Liver (tissue), 9 donors: ENCODE data around the gene PPP2R2B. TPM values are rescaled to one million over a fixed set of nuclear protein-coding genes. Genes with fewer than 3 reads are reported as not detected.

Experiments
- DNase-seq: peaks from one replicate; pipeline ENCODE4 v3.0.0-alpha.2; 2017; ENCODE audit warnings: low spot score
- H3K27ac ChIP-seq, 2 donors: one replicate each; pipeline ENCODE4 v1.7.0; 2013; ENCODE audit warnings: inconsistent platforms in 2 of 2, low read length in 2 of 2, control low read depth in 1 of 2, low read depth in 1 of 2, mild to moderate bottlenecking in 1 of 2
- H3K27me3 ChIP-seq, 4 donors: one replicate each; pipeline versions ENCODE4 v1.6.1 to v1.7.0; 2013; ENCODE audit warnings: low read length in 3 of 4, inconsistent platforms in 1 of 4, mild to moderate bottlenecking in 1 of 4, moderate library complexity in 1 of 4; ENCODE audit not compliant: control insufficient read depth in 4 of 4, insufficient read depth in 4 of 4
- H3K36me3 ChIP-seq, 4 donors: one replicate each; pipeline versions ENCODE4 v1.6.1 to v1.7.0; 2013; ENCODE audit warnings: low read length in 3 of 4, mild to moderate bottlenecking in 3 of 4, low read depth in 1 of 4, moderate library complexity in 1 of 4; ENCODE audit not compliant: control insufficient read depth in 4 of 4, insufficient read depth in 3 of 4
- H3K4me1 ChIP-seq, 4 donors: one replicate each; pipeline versions ENCODE4 v1.6.1 to v1.7.0; 2013; ENCODE audit warnings: low read length in 3 of 4, mild to moderate bottlenecking in 3 of 4, moderate library complexity in 1 of 4; ENCODE audit not compliant: control insufficient read depth in 4 of 4, insufficient read depth in 4 of 4
- H3K4me3 ChIP-seq, 3 donors: one replicate each; pipeline versions ENCODE4 v1.6.1 to v1.7.0; 2013; ENCODE audit warnings: low read length in 3 of 3, control low read depth in 1 of 3, low read depth in 1 of 3, mild to moderate bottlenecking in 1 of 3
- H3K9ac ChIP-seq, 2 donors: one replicate each; pipeline ENCODE4 v1.7.0; 2013; ENCODE audit warnings: low read length in 2 of 2, mild to moderate bottlenecking in 2 of 2, moderate library complexity in 2 of 2, control low read depth in 1 of 2, low read depth in 1 of 2
- H3K9me3 ChIP-seq, 4 donors: one replicate each; pipeline versions ENCODE4 v1.6.1 to v1.7.0; 2013; ENCODE audit warnings: low read length in 3 of 4; ENCODE audit not compliant: control insufficient read depth in 4 of 4
- EGR1 ChIP-seq, 2 donors: IDR thresholded peaks; 2 replicates each; pipeline ENCODE4 v1.6.1; 2016 to 2018; ENCODE audit warnings: antibody characterized with exemption in 2 of 2, low read depth in 2 of 2
- FOXA1 ChIP-seq: IDR thresholded peaks from 2 replicates; pipeline ENCODE4 v1.6.1; 2016; ENCODE audit warnings: antibody characterized with exemption
- FOXA2 ChIP-seq: IDR thresholded peaks from 2 replicates; pipeline ENCODE4 v1.6.1; 2016; ENCODE audit warnings: antibody characterized with exemption
- GABPA ChIP-seq, 2 donors: IDR thresholded peaks in 1 of 2; conservative IDR thresholded peaks in 1 of 2; 2 replicates each; pipeline ENCODE4 v1.6.1; 2016; ENCODE audit warnings: antibody characterized with exemption in 2 of 2, mild to moderate bottlenecking in 1 of 2, moderate library complexity in 1 of 2
- HNF4A ChIP-seq, 2 donors: conservative IDR thresholded peaks; 2 replicates each; pipeline ENCODE4 v1.6.1; 2016; ENCODE audit warnings: antibody characterized with exemption in 2 of 2, mild to moderate bottlenecking in 2 of 2
- HNF4G ChIP-seq: IDR thresholded peaks from 2 replicates; pipeline ENCODE4 v1.6.1; 2016; ENCODE audit warnings: antibody characterized with exemption
- JUND ChIP-seq, 2 donors: IDR thresholded peaks; 2 replicates each; pipeline ENCODE4 v1.6.1; 2016; ENCODE audit warnings: antibody characterized with exemption in 2 of 2
- NR2F2 ChIP-seq: IDR thresholded peaks from 2 replicates; pipeline ENCODE4 v1.6.1; 2016; ENCODE audit warnings: antibody characterized with exemption
- RAD21 ChIP-seq, 2 donors: IDR thresholded peaks; 2 replicates each; pipeline ENCODE4 v1.6.1; 2016; ENCODE audit warnings: antibody characterized with exemption in 2 of 2, mild to moderate bottlenecking in 2 of 2
- RXRA ChIP-seq, 2 donors: IDR thresholded peaks; 2 replicates each; pipeline ENCODE4 v1.6.1; 2017 to 2018; ENCODE audit warnings: antibody characterized with exemption in 2 of 2, mild to moderate bottlenecking in 1 of 2
- SP1 ChIP-seq: IDR thresholded peaks from 2 replicates; pipeline ENCODE4 v1.6.1; 2018; ENCODE audit warnings: antibody characterized with exemption, mild to moderate bottlenecking
- TAF1 ChIP-seq: conservative IDR thresholded peaks from 2 replicates; pipeline ENCODE4 v1.6.1; 2016; ENCODE audit warnings: antibody characterized with exemption, mild to moderate bottlenecking
- YY1 ChIP-seq: IDR thresholded peaks from 2 replicates; pipeline ENCODE4 v1.6.1; 2016; ENCODE audit warnings: antibody characterized with exemption, mild to moderate bottlenecking
- WGBS: extraction: QIAGEN DNeasy Blood & Tissue Kit; methylation state at CpG from one replicate; pipeline ENCODE4 v1.1.7; 2013; 5-methylcytosine and 5-hydroxymethylcytosine counted together
- polyA plus RNA-seq, 2 donors: library from polyadenylated mRNA; stranded (reverse) in 1 of 2; unstranded in 1 of 2; fragments of 200-250 nt in 1 of 2; fragments of >200 nt in 1 of 2; fragmentation: Nextera tagmentation in 1 of 2; extraction: Ambion mirVana in 1 of 2; gene quantifications; one replicate each; pipeline versions ENCODE4 v1.2.1 to v1.2.3, GENCODE V29; 2013 to 2015
- total RNA-seq, 2 donors: library from RNA; depleted of rRNA; stranded (reverse); fragments of >200 nt; gene quantifications; one replicate each; pipeline ENCODE4 v1.2.3, GENCODE V29; 2014
- TF ChIP-seq, protein P1 (sequence below): IDR thresholded peaks from 2 replicates; pipeline ENCODE4 v1.6.1; 2016; ENCODE audit warnings: antibody characterized with exemption
- TF ChIP-seq, protein P2 (sequence below): fragments of 150-350 bp; IDR thresholded peaks from 2 replicates; pipeline ENCODE4 v1.5.1; 2017; ENCODE audit warnings: improper control_type of control experiment, low read depth, low read length; ENCODE audit not compliant: missing input control
- TF ChIP-seq, protein P3 (sequence below): IDR thresholded peaks from 2 replicates; pipeline ENCODE4 v1.6.1; 2016; ENCODE audit warnings: antibody characterized with exemption
- TF ChIP-seq, protein P4 (sequence below): IDR thresholded peaks from 2 replicates; pipeline ENCODE4 v1.6.1; 2016; ENCODE audit warnings: antibody characterized with exemption
- TF ChIP-seq, protein P5 (sequence below): IDR thresholded peaks from 2 replicates; pipeline ENCODE4 v1.6.1; 2016; ENCODE audit warnings: antibody characterized with exemption, mild to moderate bottlenecking
- donor health status: healthy.
- donor health status: healthy.
- donor health status: healthy.
- donor health status: healthy.
- donor health status: healthy.

The PPP2R2B gene
- total and polyA plus RNA-seq, 4 donors = 0.15 to 6.3 (median 0.40) TPM

DNA sequence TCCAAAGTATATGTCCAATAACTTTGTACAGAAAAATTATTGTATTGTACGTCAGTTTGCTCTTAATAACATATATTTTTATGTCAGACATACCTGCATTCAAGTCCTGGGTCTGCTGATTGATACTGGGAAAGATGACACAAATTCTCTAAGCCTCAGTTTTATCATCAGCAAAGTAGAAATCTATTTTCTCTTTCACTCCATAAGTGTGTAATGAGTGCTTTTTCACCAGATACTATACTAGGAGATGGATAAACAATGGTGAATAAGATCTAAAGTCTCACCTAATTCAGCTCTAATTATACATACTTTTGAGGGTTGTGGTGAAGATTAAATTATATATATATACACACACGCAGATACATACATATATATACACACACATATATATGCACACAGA is 12.3 kb downstream of the PPP2R2B start:
- H3K36me3 ChIP-seq = no peaks in the 10 kb centered on the region
- no peaks in the 10 kb centered on the region for H3K27me3 ChIP-seq
- DNase-seq = no peak
- WGBS = 93% methylated on average over 2 of the region's 2 CpGs
- H3K9me3 ChIP-seq = no peaks in the 10 kb centered on the region
- no peak overlapping the region for H3K9ac ChIP-seq
- H3K4me3 ChIP-seq = no peak overlapping the region
- H3K27ac ChIP-seq = no peak overlapping the region
- TF ChIP-seq HNF4A (conservative IDR thresholded peaks at IDR 0.05) = no peak
- H3K4me1 ChIP-seq = no peaks in the 10 kb centered on the region

DNA sequence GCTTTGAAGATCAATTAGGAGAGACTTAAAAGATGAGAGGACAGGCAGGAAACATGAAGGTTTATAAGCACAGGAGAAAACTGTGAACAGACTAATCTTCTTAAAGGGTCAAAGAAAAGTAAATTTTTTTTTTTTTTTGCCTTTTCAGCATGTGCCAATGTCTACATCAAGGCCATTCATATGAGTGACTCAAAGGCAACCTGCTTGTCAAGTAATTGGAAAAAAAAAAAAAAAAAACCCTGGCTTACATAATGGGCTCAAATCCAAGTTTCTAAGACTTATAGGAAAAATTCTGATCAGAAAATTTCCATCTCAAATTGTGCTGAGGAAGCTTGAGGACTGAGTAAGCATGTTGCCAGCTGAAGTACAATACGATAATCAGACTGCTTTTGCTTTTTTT is 15.9 kb downstream of the PPP2R2B start:
- TF ChIP-seq SP1 (no peak), RXRA (IDR thresholded peaks at IDR 0.05) (no peak), FOXA1 (no peak), GABPA (IDR thresholded peaks at IDR 0.05 in 1 of 2, conservative IDR thresholded peaks at IDR 0.05 in 1 of 2) (no peak), JUND (IDR thresholded peaks at IDR 0.05) (no peak), TAF1 (no peak), EGR1 (IDR thresholded peaks at IDR 0.05; ENCODE audit: low read depth in 2 of 2) (no peak), HNF4G (no peak), FOXA2 (no peak), HNF4A (conservative IDR thresholded peaks at IDR 0.05) (no peak), YY1 (no peak), RAD21 (IDR thresholded peaks at IDR 0.05) (no peak), NR2F2 (no peak)
- TF ChIP-seq, protein P1, sequence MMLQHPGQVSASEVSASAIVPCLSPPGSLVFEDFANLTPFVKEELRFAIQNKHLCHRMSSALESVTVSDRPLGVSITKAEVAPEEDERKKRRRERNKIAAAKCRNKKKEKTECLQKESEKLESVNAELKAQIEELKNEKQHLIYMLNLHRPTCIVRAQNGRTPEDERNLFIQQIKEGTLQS = no peak
- TF ChIP-seq, protein P2, sequence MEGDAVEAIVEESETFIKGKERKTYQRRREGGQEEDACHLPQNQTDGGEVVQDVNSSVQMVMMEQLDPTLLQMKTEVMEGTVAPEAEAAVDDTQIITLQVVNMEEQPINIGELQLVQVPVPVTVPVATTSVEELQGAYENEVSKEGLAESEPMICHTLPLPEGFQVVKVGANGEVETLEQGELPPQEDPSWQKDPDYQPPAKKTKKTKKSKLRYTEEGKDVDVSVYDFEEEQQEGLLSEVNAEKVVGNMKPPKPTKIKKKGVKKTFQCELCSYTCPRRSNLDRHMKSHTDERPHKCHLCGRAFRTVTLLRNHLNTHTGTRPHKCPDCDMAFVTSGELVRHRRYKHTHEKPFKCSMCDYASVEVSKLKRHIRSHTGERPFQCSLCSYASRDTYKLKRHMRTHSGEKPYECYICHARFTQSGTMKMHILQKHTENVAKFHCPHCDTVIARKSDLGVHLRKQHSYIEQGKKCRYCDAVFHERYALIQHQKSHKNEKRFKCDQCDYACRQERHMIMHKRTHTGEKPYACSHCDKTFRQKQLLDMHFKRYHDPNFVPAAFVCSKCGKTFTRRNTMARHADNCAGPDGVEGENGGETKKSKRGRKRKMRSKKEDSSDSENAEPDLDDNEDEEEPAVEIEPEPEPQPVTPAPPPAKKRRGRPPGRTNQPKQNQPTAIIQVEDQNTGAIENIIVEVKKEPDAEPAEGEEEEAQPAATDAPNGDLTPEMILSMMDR = no peak
- TF ChIP-seq, protein P3, sequence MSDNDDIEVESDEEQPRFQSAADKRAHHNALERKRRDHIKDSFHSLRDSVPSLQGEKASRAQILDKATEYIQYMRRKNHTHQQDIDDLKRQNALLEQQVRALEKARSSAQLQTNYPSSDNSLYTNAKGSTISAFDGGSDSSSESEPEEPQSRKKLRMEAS = no peak
- TF ChIP-seq, protein P4, sequence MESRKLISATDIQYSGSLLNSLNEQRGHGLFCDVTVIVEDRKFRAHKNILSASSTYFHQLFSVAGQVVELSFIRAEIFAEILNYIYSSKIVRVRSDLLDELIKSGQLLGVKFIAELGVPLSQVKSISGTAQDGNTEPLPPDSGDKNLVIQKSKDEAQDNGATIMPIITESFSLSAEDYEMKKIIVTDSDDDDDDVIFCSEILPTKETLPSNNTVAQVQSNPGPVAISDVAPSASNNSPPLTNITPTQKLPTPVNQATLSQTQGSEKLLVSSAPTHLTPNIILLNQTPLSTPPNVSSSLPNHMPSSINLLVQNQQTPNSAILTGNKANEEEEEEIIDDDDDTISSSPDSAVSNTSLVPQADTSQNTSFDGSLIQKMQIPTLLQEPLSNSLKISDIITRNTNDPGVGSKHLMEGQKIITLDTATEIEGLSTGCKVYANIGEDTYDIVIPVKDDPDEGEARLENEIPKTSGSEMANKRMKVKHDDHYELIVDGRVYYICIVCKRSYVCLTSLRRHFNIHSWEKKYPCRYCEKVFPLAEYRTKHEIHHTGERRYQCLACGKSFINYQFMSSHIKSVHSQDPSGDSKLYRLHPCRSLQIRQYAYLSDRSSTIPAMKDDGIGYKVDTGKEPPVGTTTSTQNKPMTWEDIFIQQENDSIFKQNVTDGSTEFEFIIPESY = no peak
- TF ChIP-seq, protein P5, sequence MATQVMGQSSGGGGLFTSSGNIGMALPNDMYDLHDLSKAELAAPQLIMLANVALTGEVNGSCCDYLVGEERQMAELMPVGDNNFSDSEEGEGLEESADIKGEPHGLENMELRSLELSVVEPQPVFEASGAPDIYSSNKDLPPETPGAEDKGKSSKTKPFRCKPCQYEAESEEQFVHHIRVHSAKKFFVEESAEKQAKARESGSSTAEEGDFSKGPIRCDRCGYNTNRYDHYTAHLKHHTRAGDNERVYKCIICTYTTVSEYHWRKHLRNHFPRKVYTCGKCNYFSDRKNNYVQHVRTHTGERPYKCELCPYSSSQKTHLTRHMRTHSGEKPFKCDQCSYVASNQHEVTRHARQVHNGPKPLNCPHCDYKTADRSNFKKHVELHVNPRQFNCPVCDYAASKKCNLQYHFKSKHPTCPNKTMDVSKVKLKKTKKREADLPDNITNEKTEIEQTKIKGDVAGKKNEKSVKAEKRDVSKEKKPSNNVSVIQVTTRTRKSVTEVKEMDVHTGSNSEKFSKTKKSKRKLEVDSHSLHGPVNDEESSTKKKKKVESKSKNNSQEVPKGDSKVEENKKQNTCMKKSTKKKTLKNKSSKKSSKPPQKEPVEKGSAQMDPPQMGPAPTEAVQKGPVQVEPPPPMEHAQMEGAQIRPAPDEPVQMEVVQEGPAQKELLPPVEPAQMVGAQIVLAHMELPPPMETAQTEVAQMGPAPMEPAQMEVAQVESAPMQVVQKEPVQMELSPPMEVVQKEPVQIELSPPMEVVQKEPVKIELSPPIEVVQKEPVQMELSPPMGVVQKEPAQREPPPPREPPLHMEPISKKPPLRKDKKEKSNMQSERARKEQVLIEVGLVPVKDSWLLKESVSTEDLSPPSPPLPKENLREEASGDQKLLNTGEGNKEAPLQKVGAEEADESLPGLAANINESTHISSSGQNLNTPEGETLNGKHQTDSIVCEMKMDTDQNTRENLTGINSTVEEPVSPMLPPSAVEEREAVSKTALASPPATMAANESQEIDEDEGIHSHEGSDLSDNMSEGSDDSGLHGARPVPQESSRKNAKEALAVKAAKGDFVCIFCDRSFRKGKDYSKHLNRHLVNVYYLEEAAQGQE = no peak
- no peak for DNase-seq
- Histone ChIP-seq H3K4me3 (no peak overlapping the region), H3K4me1 (no peaks in the 10 kb centered on the region), H3K36me3 (no peaks in the 10 kb centered on the region), H3K9ac (no peak overlapping the region), H3K27ac (no peak overlapping the region), H3K9me3 (no peaks in the 10 kb centered on the region), H3K27me3 (no peaks in the 10 kb centered on the region)
- WGBS = 88% methylated on average over 1 of the region's 1 CpG
